HepG2 (cell line): ENCODE data around the gene STK10. TPM values are rescaled to one million over a fixed set of nuclear protein-coding genes. Genes with fewer than 3 reads are reported as not detected.

Experiments used
- CEBPG ChIP-seq: IDR thresholded peaks from 2 replicates; pipeline ENCODE4 v1.6.1; 2016
- GLI4 ChIP-seq: sonication (generic); formaldehyde crosslinking; IDR thresholded peaks from 2 replicates; pipeline ENCODE4 v1.5.1; 2020; ENCODE audit warnings: missing genetic modification reagents, mild to moderate bottlenecking, moderate library complexity, borderline replicate concordance
- KAT8 ChIP-seq: IDR thresholded peaks from 2 replicates; pipeline ENCODE4 v1.6.1; 2016; ENCODE audit warnings: missing genetic modification reagents, missing compliant biosample characterization
- POLR2AphosphoS5 ChIP-seq: IDR thresholded peaks from 2 replicates; pipeline ENCODE4 v1.6.1; 2012; ENCODE audit warnings: low read depth, low read length
- SAP130 ChIP-seq: IDR thresholded peaks from 2 replicates; pipeline ENCODE4 v1.6.1; 2016; ENCODE audit warnings: low read depth
- ZBTB26 ChIP-seq: IDR thresholded peaks from 2 replicates; pipeline ENCODE4 v1.6.1; 2016; ENCODE audit warnings: missing compliant biosample characterization, missing genetic modification reagents, borderline replicate concordance
- ZNF33B ChIP-seq: sonication (generic); formaldehyde crosslinking; IDR thresholded peaks from 2 replicates; pipeline ENCODE4 v1.5.1; 2020; ENCODE audit warnings: mild to moderate bottlenecking, missing genetic modification reagents
- ZNF589 ChIP-seq: sonication (generic); formaldehyde crosslinking; conservative IDR thresholded peaks from 2 replicates; pipeline ENCODE4 v1.8.0; 2022; ENCODE audit warnings: mild to moderate bottlenecking, moderate library complexity, missing genetic modification reagents
- ZNF678 ChIP-seq: sonication (generic); formaldehyde crosslinking; IDR thresholded peaks from 2 replicates; pipeline ENCODE4 v1.4.0; 2020; ENCODE audit warnings: mild to moderate bottlenecking, missing genetic modification reagents
- ZNF737 ChIP-seq: sonication (generic); formaldehyde crosslinking; IDR thresholded peaks from 2 replicates; pipeline ENCODE4 v1.5.0; 2020; ENCODE audit warnings: missing genetic modification reagents, mild to moderate bottlenecking, borderline replicate concordance
- polyA plus RNA-seq, 8 experiments: library from polyadenylated mRNA; depleted of rRNA in 3 of 8; stranded (reverse) in 7 of 8; unstranded in 1 of 8; fragments of >200 nt; fragmentation: Illumina TruSeq in 4 of 8; extraction: Trizol in 4 of 8; gene quantifications; 2 replicates each; pipeline versions ENCODE4 v1.2.1 to v1.2.3, GENCODE V29; 2011 to 2016; ENCODE audit warnings: low read depth in 4 of 8, missing spikeins in 1 of 8, mixed read lengths in 1 of 8; ENCODE audit not compliant: insufficient read depth in 1 of 8
- total RNA-seq, 5 experiments: library from RNA; depleted of rRNA; stranded (reverse); fragments of >200 nt; fragmentation: Illumina TruSeq; extraction: Trizol; gene quantifications; 2 replicates each; pipeline ENCODE4 v1.2.3, GENCODE V29; 2016; ENCODE audit warnings: low read depth in 1 of 5
- TF ChIP-seq, protein P1 (sequence below), 2 experiments: sonication (generic) in 1 of 2; formaldehyde crosslinking in 1 of 2; IDR thresholded peaks; 2 replicates each; pipeline versions ENCODE4 v1.4.0 to v1.6.1; 2016 to 2020; ENCODE audit warnings: borderline replicate concordance in 1 of 2, low read depth in 1 of 2, mild to moderate bottlenecking in 1 of 2, missing genetic modification reagents in 1 of 2
- TF ChIP-seq, protein P2 (sequence below): sonication (generic); formaldehyde crosslinking; IDR thresholded peaks from 2 replicates; pipeline ENCODE4 v1.5.0; 2020; ENCODE audit warnings: missing genetic modification reagents
- TF ChIP-seq, protein P3 (sequence below): sonication (generic); formaldehyde crosslinking; IDR thresholded peaks from 2 replicates; pipeline ENCODE4 v1.4.0; 2020; ENCODE audit warnings: mild to moderate bottlenecking, missing genetic modification reagents
- TF ChIP-seq, protein P4 (sequence below): sonication (generic); formaldehyde crosslinking; IDR thresholded peaks from 2 replicates; pipeline ENCODE4 v1.5.0; 2020; ENCODE audit warnings: mild to moderate bottlenecking, missing genetic modification reagents, moderate library complexity
- TF ChIP-seq, protein P5 (sequence below), 2 experiments: fragments of 450-650 bp in 1 of 2; sonication (generic) in 1 of 2; formaldehyde crosslinking; IDR thresholded peaks; 2 replicates each; pipeline versions ENCODE4 v1.5.0 to v1.8.0; 2020 to 2022; ENCODE audit warnings: mild to moderate bottlenecking in 1 of 2, missing genetic modification reagents in 1 of 2

Gene STK10
- total and polyA plus RNA-seq, 2 of the 13 experiments (the other 11 are each of a cell fraction or from before 2014, with no cell fraction given) = 7.0 to 7.2 TPM

DNA sequence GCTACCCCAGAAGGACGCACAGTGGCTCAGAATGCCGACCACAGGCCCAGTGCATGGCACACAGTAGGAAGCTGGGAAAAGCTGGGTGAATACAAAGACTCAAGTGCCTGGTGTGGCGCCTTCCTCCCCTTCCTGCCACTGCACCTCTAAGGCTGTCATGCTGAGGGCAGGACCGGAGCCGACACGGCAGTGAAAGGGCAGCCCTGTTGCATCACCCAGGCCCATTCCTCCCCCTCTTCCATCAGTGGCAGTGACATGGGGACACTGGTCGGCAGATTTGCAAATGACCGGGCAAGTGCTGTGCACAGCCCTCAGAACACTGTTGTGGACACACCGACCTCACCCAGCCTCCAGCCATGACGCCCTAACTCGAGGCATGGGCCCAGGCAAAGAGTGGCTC lies 84.0 kb downstream of the STK10 start (continued):
- TF ChIP-seq, protein P1, sequence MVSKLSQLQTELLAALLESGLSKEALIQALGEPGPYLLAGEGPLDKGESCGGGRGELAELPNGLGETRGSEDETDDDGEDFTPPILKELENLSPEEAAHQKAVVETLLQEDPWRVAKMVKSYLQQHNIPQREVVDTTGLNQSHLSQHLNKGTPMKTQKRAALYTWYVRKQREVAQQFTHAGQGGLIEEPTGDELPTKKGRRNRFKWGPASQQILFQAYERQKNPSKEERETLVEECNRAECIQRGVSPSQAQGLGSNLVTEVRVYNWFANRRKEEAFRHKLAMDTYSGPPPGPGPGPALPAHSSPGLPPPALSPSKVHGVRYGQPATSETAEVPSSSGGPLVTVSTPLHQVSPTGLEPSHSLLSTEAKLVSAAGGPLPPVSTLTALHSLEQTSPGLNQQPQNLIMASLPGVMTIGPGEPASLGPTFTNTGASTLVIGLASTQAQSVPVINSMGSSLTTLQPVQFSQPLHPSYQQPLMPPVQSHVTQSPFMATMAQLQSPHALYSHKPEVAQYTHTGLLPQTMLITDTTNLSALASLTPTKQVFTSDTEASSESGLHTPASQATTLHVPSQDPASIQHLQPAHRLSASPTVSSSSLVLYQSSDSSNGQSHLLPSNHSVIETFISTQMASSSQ (IDR thresholded peaks at IDR 0.05; ENCODE audit: low read depth) = no peak
- TF ChIP-seq, protein P1 (CRISPR knock-in tag; IDR thresholded peaks at IDR 0.05; ENCODE audit: borderline replicate concordance) = no peak
- TF ChIP-seq ZNF33B (no peak), GLI4 (CRISPR knock-in tag) (no peak), CEBPG (CRISPR knock-in tag) (peak; percentile 95), ZNF678 (CRISPR knock-in tag) (no peak), SAP130 (CRISPR knock-in tag) (peak; percentile 52), ZNF737 (CRISPR knock-in tag) (no peak), KAT8 (CRISPR knock-in tag) (no peak), POLR2AphosphoS5 (no peak), ZNF589 (CRISPR knock-in tag) (no peak), ZBTB26 (CRISPR knock-in tag) (no peak)
- TF ChIP-seq, protein P2, sequence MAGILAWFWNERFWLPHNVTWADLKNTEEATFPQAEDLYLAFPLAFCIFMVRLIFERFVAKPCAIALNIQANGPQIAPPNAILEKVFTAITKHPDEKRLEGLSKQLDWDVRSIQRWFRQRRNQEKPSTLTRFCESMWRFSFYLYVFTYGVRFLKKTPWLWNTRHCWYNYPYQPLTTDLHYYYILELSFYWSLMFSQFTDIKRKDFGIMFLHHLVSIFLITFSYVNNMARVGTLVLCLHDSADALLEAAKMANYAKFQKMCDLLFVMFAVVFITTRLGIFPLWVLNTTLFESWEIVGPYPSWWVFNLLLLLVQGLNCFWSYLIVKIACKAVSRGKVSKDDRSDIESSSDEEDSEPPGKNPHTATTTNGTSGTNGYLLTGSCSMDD = no peak
- TF ChIP-seq, protein P3, sequence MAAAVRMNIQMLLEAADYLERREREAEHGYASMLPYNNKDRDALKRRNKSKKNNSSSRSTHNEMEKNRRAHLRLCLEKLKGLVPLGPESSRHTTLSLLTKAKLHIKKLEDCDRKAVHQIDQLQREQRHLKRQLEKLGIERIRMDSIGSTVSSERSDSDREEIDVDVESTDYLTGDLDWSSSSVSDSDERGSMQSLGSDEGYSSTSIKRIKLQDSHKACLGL (CRISPR knock-in tag) = no peak
- TF ChIP-seq, protein P4, sequence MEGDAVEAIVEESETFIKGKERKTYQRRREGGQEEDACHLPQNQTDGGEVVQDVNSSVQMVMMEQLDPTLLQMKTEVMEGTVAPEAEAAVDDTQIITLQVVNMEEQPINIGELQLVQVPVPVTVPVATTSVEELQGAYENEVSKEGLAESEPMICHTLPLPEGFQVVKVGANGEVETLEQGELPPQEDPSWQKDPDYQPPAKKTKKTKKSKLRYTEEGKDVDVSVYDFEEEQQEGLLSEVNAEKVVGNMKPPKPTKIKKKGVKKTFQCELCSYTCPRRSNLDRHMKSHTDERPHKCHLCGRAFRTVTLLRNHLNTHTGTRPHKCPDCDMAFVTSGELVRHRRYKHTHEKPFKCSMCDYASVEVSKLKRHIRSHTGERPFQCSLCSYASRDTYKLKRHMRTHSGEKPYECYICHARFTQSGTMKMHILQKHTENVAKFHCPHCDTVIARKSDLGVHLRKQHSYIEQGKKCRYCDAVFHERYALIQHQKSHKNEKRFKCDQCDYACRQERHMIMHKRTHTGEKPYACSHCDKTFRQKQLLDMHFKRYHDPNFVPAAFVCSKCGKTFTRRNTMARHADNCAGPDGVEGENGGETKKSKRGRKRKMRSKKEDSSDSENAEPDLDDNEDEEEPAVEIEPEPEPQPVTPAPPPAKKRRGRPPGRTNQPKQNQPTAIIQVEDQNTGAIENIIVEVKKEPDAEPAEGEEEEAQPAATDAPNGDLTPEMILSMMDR = peak; percentile 20; the same call in 1 of the 2 replicates
- TF ChIP-seq, protein P5, sequence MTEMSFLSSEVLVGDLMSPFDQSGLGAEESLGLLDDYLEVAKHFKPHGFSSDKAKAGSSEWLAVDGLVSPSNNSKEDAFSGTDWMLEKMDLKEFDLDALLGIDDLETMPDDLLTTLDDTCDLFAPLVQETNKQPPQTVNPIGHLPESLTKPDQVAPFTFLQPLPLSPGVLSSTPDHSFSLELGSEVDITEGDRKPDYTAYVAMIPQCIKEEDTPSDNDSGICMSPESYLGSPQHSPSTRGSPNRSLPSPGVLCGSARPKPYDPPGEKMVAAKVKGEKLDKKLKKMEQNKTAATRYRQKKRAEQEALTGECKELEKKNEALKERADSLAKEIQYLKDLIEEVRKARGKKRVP (CRISPR knock-in tag; IDR thresholded peaks at IDR 0.05) = peak in 1 of 2 experiments; percentile 98; a peak in 2 of 4 replicates
